Activated CD8-positive, alpha-beta memory T cell treated with anti-CD3 and anti-CD28 coated beads for 1 hour (primary cell): ENCODE measurements around the gene PRDM11.

Experiments used
- DNase-seq, 2 donors: peaks; one replicate each; pipeline ENCODE4 v3.0.0-alpha.2; 2020; ENCODE audit warnings: low read depth in 1 of 2; ENCODE audit errors: extremely low read depth in 1 of 2

Gene PRDM11

DNA sequence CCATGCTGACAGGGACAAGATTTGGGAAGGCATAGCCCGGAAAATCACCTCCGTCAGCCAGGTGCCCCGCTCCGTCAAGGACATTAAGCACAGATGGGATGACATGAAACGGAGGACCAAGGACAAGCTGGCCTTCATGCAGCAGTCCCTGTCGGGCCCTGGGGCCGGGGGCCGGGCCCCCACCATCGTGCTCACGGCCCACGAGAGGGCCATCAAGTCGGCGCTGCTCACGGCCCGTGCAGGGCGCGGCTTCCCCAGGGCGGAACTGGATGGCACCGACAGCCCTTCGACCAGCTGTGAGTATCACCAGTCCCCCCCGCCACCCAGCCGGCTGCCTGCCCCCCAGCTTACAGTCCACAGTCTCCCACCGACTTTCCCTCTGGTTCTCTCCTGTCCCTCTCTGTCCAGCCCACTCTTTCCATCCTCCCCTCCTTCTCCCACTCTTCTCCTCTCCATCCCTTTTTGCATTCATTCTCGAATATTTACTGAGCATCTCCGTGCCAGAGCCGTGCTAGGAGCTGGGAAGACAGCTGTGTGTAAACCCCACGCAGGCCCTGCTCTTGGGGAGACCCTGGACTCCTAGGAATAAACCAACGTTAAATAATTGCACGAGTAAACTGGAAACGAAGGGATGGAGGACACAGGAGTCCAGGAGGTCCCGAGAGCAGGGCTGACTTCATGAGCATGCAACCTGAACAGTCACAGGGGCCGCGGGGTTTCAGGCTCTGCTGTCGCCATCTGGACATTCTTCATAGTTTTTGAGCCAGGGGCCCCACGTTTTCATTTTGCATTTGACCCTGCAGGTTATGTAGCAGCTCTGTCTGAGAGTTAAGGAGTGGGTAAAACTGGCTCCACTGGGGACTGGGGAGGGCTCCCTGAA lies 62.8 kb downstream of the PRDM11 start:
- DNase-seq: no peak

- no peak for DNase-seq
These were observed 63.7 kb downstream of the PRDM11 start for GRCh38 chr11:45209891-45210699.

DNA sequence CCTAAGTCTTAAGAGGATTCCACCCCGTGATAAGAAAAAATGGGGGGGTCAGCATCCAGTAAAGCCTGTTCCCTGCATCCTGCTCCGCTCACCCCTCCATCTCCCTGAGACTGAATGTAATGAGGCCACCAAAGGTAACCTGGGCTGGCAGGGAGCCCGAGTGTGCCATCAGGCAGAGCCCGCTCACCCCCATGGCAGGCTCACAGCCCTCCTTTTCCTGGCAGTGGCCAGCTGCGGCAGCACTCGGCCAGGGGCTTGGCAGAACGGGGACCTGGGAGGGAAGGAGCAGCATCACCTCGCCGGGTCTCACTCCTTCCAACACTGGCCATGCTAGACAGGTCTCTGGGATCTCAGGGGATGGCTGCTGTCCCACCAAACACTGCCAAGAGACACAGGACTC lies 64.4 kb downstream of the PRDM11 start:
- no peak for DNase-seq

GRCh38 chr11:45211732-45212131 lies 65.3 kb downstream of the PRDM11 start:
- DNase-seq: no peak

GRCh38 chr11:45212566-45213315 lies 66.3 kb downstream of the PRDM11 start:
- DNase-seq: no peak

DNA sequence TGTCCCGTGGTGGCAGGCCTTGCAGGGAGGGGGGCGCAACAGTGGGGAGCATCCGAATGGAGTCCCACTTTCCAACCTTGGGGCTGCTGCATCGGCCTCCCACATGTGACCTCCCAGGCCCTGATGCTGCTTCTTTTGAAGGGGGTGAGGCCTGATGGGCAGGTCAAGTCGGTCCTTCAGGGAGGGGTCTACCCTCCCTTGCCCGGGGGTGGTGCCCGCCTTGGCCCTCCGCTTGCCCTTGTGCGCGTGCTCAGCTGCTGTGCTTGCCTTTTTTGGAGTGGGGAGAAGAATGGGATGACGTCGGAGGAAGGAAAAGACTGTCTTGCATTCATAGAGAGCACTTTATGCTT lies 66.9 kb downstream of the PRDM11 start:
- no peak for DNase-seq

- DNase-seq: no peak
These were observed 67.3 kb downstream of the PRDM11 start for GRCh38 chr11:45213717-45214116.

GRCh38 chr11:45215098-45215865 lies 68.8 kb downstream of the PRDM11 start:
- DNase-seq: no peak

DNA sequence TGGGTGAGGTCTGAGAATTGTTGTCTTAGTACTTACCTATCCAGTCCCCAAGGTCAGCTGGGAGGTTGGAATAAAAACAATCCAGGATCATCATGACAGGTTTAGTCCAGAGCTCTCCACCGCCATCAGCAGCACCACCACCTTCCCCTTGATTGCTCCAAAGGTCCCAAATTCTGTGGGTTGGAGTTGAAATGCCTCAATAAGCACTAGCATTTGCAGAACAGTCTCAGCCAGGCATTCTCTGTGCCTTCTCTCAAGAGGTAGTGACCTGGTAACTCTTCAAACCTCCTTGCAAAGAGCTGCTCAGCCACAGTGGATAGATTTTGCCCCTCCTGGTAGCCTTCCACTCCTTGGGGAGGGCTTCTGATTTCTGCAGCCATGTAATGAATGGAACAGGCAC lies 69.6 kb downstream of the PRDM11 start:
- no peak for DNase-seq

GRCh38 chr11:45216901-45217300 lies 70.5 kb downstream of the PRDM11 start:
- DNase-seq: no peak

DNA sequence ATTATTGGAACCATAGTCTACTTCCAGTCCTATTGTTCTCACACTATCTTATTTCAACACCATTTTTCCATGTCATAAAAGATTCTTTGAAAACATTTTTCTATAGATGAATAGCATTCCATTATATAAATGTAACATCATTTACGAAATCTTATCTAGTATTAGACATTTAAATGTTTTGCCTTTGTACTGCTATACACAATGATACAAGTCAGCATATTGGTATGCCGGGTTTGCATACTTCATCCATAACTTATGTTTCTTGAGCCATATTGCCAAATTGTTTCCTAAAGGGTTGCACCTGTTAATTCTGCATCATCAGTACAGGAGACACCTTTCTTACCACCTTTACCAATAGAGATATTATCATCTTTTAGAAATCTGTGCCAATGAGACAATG lies 71.6 kb downstream of the PRDM11 start:
- no peak for DNase-seq

DNA sequence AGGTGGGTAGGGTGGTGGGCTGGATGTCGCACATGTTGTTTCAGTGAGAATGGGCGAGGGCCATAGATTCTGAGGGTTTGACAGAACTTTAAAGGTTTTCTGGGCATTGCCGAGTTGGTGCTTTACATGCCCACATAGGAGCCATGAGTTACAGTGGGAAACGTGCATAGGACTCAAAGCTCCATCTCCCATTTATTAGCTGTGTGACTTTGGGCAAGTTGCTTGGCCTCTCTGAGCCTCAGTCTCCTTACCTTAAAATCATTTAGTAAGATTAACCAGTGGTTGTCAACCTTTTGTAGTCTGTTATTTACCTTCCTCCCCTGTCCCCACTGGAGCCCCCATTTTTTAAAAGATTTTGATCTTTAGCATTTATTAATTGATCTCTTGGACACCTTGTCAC lies 72.3 kb downstream of the PRDM11 start:
- DNase-seq: no peak

DNA sequence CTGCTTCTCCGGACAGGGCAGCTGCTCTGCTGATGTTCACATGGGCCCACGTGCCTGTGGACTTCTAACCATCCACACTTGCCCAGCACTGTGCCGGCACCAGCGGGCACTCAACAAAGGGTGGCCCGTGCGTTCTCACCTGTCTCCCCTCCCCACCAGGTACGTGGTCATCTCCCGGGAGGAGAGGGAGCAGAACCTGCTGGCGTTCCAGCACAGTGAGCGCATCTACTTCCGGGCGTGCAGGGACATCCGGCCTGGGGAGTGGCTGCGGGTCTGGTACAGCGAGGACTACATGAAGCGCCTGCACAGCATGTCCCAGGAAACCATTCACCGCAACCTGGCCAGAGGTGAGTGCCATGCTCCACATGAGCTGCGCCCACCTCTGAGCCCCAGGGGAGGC lies 73.0 kb downstream of the PRDM11 start:
- no peak for DNase-seq

DNA sequence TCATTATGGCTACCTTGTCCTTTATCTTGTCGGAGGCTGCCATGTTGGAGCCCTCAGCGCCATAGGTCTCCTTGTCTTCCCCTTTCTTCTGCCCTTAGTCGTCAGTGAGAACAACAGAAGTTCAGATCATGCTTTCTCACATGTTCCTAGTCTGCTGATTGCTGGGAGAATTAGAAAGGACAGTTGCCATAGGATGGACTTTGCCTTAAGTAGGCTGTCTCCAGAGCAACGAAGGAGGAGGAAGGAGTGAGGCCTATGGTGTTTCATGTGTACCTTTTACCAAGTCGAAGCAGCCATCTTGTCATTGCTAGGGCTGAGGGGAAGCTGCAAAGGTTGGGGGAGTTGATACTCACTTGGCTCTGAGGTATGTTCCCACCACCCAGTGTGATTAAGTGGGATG lies 77.1 kb downstream of the PRDM11 start:
- DNase-seq: no peak

DNA sequence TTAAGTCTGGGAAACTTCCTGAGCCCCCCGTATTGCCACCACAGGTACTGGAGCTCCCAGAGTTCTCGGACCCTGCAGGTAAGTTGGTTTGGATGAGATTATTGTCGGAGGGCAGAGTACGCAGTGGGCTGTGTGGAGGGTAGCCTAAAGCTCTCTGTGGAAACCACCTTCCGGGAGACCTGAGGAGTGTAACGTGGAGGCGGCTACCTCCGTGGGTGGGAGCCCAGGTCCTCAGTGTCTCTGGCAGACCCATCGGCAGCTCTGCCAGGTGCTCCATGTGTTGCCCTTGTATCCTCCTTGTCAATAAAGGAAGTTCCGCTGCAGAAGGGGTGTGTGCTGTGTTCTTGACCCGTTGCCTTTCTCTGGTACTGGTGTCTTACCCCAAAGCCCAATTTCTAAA lies 78.3 kb downstream of the PRDM11 start:
- DNase-seq: no peak

DNA sequence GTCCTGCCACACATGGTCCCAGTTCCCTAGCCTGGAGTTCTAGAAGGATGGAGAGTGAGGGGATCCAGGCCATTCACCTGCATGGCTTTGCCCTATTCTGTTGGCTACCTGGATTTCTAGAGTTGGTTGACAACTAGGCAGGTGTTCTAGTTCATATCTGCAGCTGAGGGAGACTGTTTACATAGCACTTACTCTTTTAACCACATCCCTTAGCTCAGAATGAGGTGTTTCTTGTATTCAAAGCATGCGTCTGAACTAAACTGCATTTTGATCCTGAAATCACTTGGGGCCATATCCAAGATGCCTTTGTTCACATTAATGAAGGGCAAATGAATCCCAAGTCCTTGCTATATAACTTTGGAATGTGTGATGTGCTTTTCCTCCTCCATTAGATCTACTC lies 78.8 kb downstream of the PRDM11 start:
- DNase-seq: no peak

DNA sequence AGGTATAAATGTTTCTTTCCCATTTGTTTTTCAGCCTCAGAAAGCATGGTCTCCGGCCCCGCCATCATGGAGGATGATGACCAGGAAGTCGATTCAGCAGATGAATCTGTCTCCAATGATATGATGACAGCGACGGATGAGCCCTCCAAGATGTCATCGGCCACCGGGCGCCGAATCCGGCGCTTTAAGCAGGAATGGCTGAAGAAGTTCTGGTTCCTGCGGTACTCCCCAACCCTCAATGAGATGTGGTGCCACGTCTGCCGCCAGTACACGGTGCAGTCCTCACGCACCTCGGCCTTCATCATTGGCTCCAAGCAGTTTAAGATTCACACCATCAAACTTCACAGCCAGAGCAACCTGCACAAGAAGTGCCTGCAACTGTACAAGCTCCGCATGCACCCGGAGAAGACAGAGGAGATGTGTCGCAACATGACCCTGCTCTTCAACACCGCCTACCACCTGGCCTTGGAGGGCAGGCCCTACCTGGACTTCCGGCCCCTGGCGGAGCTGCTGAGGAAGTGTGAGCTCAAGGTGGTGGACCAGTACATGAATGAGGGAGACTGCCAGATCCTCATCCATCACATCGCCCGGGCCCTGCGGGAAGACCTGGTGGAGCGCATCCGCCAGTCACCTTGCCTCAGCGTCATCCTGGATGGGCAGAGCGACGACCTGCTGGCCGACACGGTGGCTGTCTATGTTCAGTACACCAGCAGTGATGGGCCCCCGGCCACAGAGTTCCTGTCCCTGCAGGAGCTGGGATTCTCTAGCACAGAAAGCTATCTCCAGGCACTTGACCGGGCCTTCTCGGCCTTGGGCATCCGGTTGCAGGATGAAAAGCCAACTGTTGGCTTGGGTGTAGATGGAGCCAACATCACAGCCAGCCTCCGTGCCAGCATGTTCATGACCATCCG lies 79.8 kb downstream of the PRDM11 start:
- no peak for DNase-seq

GRCh38 chr11:45226901-45227300 lies 80.5 kb downstream of the PRDM11 start:
- no peak for DNase-seq

- no peak for DNase-seq
These were observed 81.4 kb downstream of the PRDM11 start for GRCh38 chr11:45227836-45228235.
